Natural killer cell treated with Interleukin-12 subunit alpha and Interleukin-12 subunit beta and Interleukin-15 and Interleukin-18, amount 100 ng/mL, for 72 hours (primary cell): ENCODE measurements around the gene PRRG1. TPM values are rescaled to one million over a fixed set of nuclear protein-coding genes. Genes with fewer than 3 reads are reported as not detected.

Source experiments
- ATAC-seq, 2 donors: fragments of 150-1000 bp; cut with Tn5 transposase in 1 of 2; sonication (Bioruptor Pico), chemical (Tn5 transposase) in 1 of 2; 2 replicates each; pipeline ENCODE4 v1.10.0; 2021
- DNase-seq: peaks from one replicate; pipeline ENCODE4 v3.0.0; 2022; ENCODE audit warnings: low spot score
- H3K27ac Mint-ChIP-seq, 2 donors: 1 replicate in 1 of 2; 2 replicates in 1 of 2; pipeline ENCODE4 v1.8.0; 2022; ENCODE audit warnings: mixed read lengths in 2 of 2, mild to moderate bottlenecking in 1 of 2, moderate library complexity in 1 of 2
- H3K27me3 Mint-ChIP-seq, 2 donors: 1 replicate in 1 of 2; 2 replicates in 1 of 2; pipeline ENCODE4 v1.8.0; 2022; ENCODE audit warnings: mixed read lengths in 2 of 2
- H3K36me3 Mint-ChIP-seq: one replicate; pipeline ENCODE4 v1.8.0; 2022; ENCODE audit warnings: mixed read lengths
- H3K4me1 Mint-ChIP-seq, 2 donors: 1 replicate in 1 of 2; 2 replicates in 1 of 2; pipeline ENCODE4 v1.8.0; 2022; ENCODE audit warnings: low read depth in 2 of 2, mixed read lengths in 2 of 2, mild to moderate bottlenecking in 1 of 2
- H3K4me3 Mint-ChIP-seq: one replicate; pipeline ENCODE4 v1.8.0; 2022; ENCODE audit warnings: mixed read lengths
- H3K9me3 Mint-ChIP-seq: 2 replicates; pipeline ENCODE4 v1.8.0; 2022; ENCODE audit warnings: mixed read lengths
- total RNA-seq, 2 donors: library from RNA; stranded (reverse); gene quantifications; one replicate each; pipeline ENCODE4 v1.2.3, GENCODE V29; 2022

PRRG1 gene
- total RNA-seq, 2 donors from 2014 or later, result not detected

GRCh38 chrX:37350034-37350365, 836 bp downstream of the PRRG1 start:
- no peaks in the 10 kb centered on the region for H3K36me3 Mint-ChIP-seq
- H3K4me3 Mint-ChIP-seq, result no peak overlapping the region
- DNase-seq (no peak), ATAC-seq (no peak)
- no peak overlapping the region for H3K27ac Mint-ChIP-seq
- no peaks in the 10 kb centered on the region for H3K4me1 Mint-ChIP-seq
- H3K9me3 Mint-ChIP-seq, result no peaks in the 10 kb centered on the region
- H3K27me3 Mint-ChIP-seq, result peaks cover 18 to 20% of the 10 kb centered on the region in 2 donors

- H3K36me3 Mint-ChIP-seq, result no peaks in the 10 kb centered on the region
- H3K27ac Mint-ChIP-seq, result no peak overlapping the region
- H3K4me1 Mint-ChIP-seq, result no peaks in the 10 kb centered on the region
- no peak for ATAC-seq
- H3K4me3 Mint-ChIP-seq, result no peak overlapping the region
- H3K9me3 Mint-ChIP-seq, result no peaks in the 10 kb centered on the region
- no peak for DNase-seq
- H3K27me3 Mint-ChIP-seq, result peaks cover 3 to 15% of the 10 kb centered on the region in 2 donors
Observed at GRCh38 chrX:37353646-37354045, 4.5 kb downstream of the PRRG1 start.

- Mint-ChIP-seq H3K4me3 (no peak overlapping the region), H3K4me1 (no peaks in the 10 kb centered on the region), H3K36me3 (no peaks in the 10 kb centered on the region), H3K27me3 (peaks cover 0 to 7% of the 10 kb centered on the region in 2 donors), H3K9me3 (no peaks in the 10 kb centered on the region), H3K27ac (no peak overlapping the region)
- no peak for DNase-seq
- no peak for ATAC-seq
Observed at GRCh38 chrX:37357436-37357835, 8.3 kb downstream of the PRRG1 start.

GRCh38 chrX:37361596-37361995, 12.4 kb downstream of the PRRG1 start:
- Mint-ChIP-seq H3K27ac (no peak overlapping the region), H3K27me3 (no peaks in the 10 kb centered on the region), H3K4me3 (no peak overlapping the region)

GRCh38 chrX:37364666-37365065, 15.5 kb downstream of the PRRG1 start:
- Mint-ChIP-seq H3K27ac (no peak overlapping the region), H3K27me3 (no peaks in the 10 kb centered on the region), H3K9me3 (no peaks in the 10 kb centered on the region), H3K4me3 (no peak overlapping the region), H3K36me3 (no peaks in the 10 kb centered on the region), H3K4me1 (no peaks in the 10 kb centered on the region)
- ATAC-seq (no peak), DNase-seq (no peak)

More at GRCh38 chrX:37361596-37361995, 12.4 kb downstream of the PRRG1 start:
- no peaks in the 10 kb centered on the region for H3K4me1 Mint-ChIP-seq
- DNase-seq (no peak), ATAC-seq (no peak)
- H3K36me3 Mint-ChIP-seq, result no peaks in the 10 kb centered on the region
- H3K9me3 Mint-ChIP-seq, result no peaks in the 10 kb centered on the region

GRCh38 chrX:37367946-37368345, 18.8 kb downstream of the PRRG1 start:
- H3K9me3 Mint-ChIP-seq, result no peaks in the 10 kb centered on the region
- H3K27me3 Mint-ChIP-seq, result no peaks in the 10 kb centered on the region
- H3K4me1 Mint-ChIP-seq, result no peaks in the 10 kb centered on the region
- no peak for DNase-seq
- no peak overlapping the region for H3K4me3 Mint-ChIP-seq
- no peak overlapping the region for H3K27ac Mint-ChIP-seq
- H3K36me3 Mint-ChIP-seq, result no peaks in the 10 kb centered on the region
- no peak for ATAC-seq

GRCh38 chrX:37370499-37371141, 21.5 kb downstream of the PRRG1 start:
- DNase-seq, result no peak
- Mint-ChIP-seq H3K36me3 (no peaks in the 10 kb centered on the region), H3K27ac (no peak overlapping the region), H3K27me3 (no peaks in the 10 kb centered on the region), H3K4me3 (no peak overlapping the region), H3K4me1 (no peaks in the 10 kb centered on the region), H3K9me3 (no peaks in the 10 kb centered on the region)
- ATAC-seq, result no peak

- DNase-seq, result no peak
- Mint-ChIP-seq H3K27me3 (no peaks in the 10 kb centered on the region), H3K27ac (no peak overlapping the region), H3K4me1 (no peaks in the 10 kb centered on the region), H3K9me3 (no peaks in the 10 kb centered on the region), H3K36me3 (no peaks in the 10 kb centered on the region), H3K4me3 (no peak overlapping the region)
- ATAC-seq, result peak in 1 of 2 donors; percentile 24
Observed at GRCh38 chrX:37371578-37371991, 22.4 kb downstream of the PRRG1 start.

- ATAC-seq (no peak), DNase-seq (no peak)
- H3K9me3 Mint-ChIP-seq, result no peaks in the 10 kb centered on the region
- H3K36me3 Mint-ChIP-seq, result no peaks in the 10 kb centered on the region
- no peak overlapping the region for H3K4me3 Mint-ChIP-seq
- no peak overlapping the region for H3K27ac Mint-ChIP-seq
- no peaks in the 10 kb centered on the region for H3K4me1 Mint-ChIP-seq
- peaks cover 0 to 5% of the 10 kb centered on the region in 2 donors for H3K27me3 Mint-ChIP-seq
Observed at GRCh38 chrX:37378404-37378803, 29.2 kb downstream of the PRRG1 start.

GRCh38 chrX:37378830-37379229, 29.7 kb downstream of the PRRG1 start:
- ATAC-seq (no peak), DNase-seq (no peak)
- H3K27me3 Mint-ChIP-seq, result peaks cover 0 to 5% of the 10 kb centered on the region in 2 donors
- H3K27ac Mint-ChIP-seq, result no peak overlapping the region
- H3K36me3 Mint-ChIP-seq, result no peaks in the 10 kb centered on the region
- no peak overlapping the region for H3K4me3 Mint-ChIP-seq
- no peaks in the 10 kb centered on the region for H3K9me3 Mint-ChIP-seq
- H3K4me1 Mint-ChIP-seq, result no peaks in the 10 kb centered on the region

- peaks cover 0 to 5% of the 10 kb centered on the region in 2 donors for H3K27me3 Mint-ChIP-seq
- no peaks in the 10 kb centered on the region for H3K9me3 Mint-ChIP-seq
- no peaks in the 10 kb centered on the region for H3K4me1 Mint-ChIP-seq
- no peaks in the 10 kb centered on the region for H3K36me3 Mint-ChIP-seq
- no peak overlapping the region for H3K27ac Mint-ChIP-seq
- H3K4me3 Mint-ChIP-seq, result no peak overlapping the region
- DNase-seq (no peak), ATAC-seq (no peak)
Observed at GRCh38 chrX:37380256-37380655, 31.1 kb downstream of the PRRG1 start.

- DNase-seq, result no peak
- H3K4me1 Mint-ChIP-seq, result no peaks in the 10 kb centered on the region
- H3K36me3 Mint-ChIP-seq, result no peaks in the 10 kb centered on the region
- no peak overlapping the region for H3K27ac Mint-ChIP-seq
- peaks cover 0 to 5% of the 10 kb centered on the region in 2 donors for H3K27me3 Mint-ChIP-seq
- no peaks in the 10 kb centered on the region for H3K9me3 Mint-ChIP-seq
- no peak overlapping the region for H3K4me3 Mint-ChIP-seq
- no peak for ATAC-seq
Observed at GRCh38 chrX:37380924-37381323, 31.8 kb downstream of the PRRG1 start.

- no peaks in the 10 kb centered on the region for H3K4me1 Mint-ChIP-seq
- H3K36me3 Mint-ChIP-seq, result no peaks in the 10 kb centered on the region
- ATAC-seq, result no peak
Observed at GRCh38 chrX:37383313-37383712, 34.1 kb downstream of the PRRG1 start.

GRCh38 chrX:37388413-37388812, 39.2 kb downstream of the PRRG1 start:
- peaks cover 4% of the 10 kb centered on the region for H3K9me3 Mint-ChIP-seq
- ATAC-seq, result no peak

More at GRCh38 chrX:37383313-37383712, 34.1 kb downstream of the PRRG1 start:
- Mint-ChIP-seq H3K4me3 (no peak overlapping the region), H3K9me3 (no peaks in the 10 kb centered on the region), H3K27ac (no peak overlapping the region), H3K27me3 (peaks cover 0 to 5% of the 10 kb centered on the region in 2 donors)
- DNase-seq, result no peak

GRCh38 chrX:37405956-37406355, 56.8 kb downstream of the PRRG1 start:
- ATAC-seq, result no peak
- Mint-ChIP-seq H3K9me3 (no peaks in the 10 kb centered on the region), H3K27me3 (no peaks in the 10 kb centered on the region), H3K36me3 (no peaks in the 10 kb centered on the region), H3K4me3 (no peak overlapping the region), H3K4me1 (no peaks in the 10 kb centered on the region), H3K27ac (no peak overlapping the region)
- DNase-seq, result no peak

More at GRCh38 chrX:37388413-37388812, 39.2 kb downstream of the PRRG1 start:
- H3K36me3 Mint-ChIP-seq, result no peaks in the 10 kb centered on the region
- H3K27ac Mint-ChIP-seq, result no peak overlapping the region
- no peak for DNase-seq
- no peak overlapping the region for H3K4me3 Mint-ChIP-seq
- no peaks in the 10 kb centered on the region for H3K27me3 Mint-ChIP-seq
- H3K4me1 Mint-ChIP-seq, result no peaks in the 10 kb centered on the region
